HCEC 1CT (cell line): ENCODE data around the gene PLEKHG4B.
A peak's percentile ranks its signal among the peaks of the same experiment; 100 is the strongest.
"Not testable (repeated sequence)": the region's sequence is repeated elsewhere in the genome, so short reads cannot be mapped to it uniquely, and the experiment has no call there.

Experiments
- DNase-seq: peaks from one replicate; pipeline ENCODE4 v3.0.0-alpha.2; 2017

The PLEKHG4B gene

GRCh38 chr5:91556-92263, at the start of gene PLEKHG4B:
PLEKHG4B (plus strand) TSS chr5:92168; CDS start chr5:92232, 64 bp downstream.
- DNase-seq = no peak

- DNase-seq = peak; percentile 8
Observed at GRCh38 chr5:42250-42649, 49.7 kb upstream of the PLEKHG4B start.

- no peak for DNase-seq
Observed at GRCh38 chr5:48192-48591, 43.8 kb upstream of the PLEKHG4B start.

- DNase-seq = not testable (repeated sequence)
Observed at GRCh38 chr5:49530-49929, 42.4 kb upstream of the PLEKHG4B start.

GRCh38 chr5:49953-50544, 41.9 kb upstream of the PLEKHG4B start:
- no peak for DNase-seq

GRCh38 chr5:50724-51499, 41.1 kb upstream of the PLEKHG4B start:
- no peak for DNase-seq

GRCh38 chr5:51500-51823, 40.5 kb upstream of the PLEKHG4B start:
- DNase-seq = no peak

- DNase-seq = no peak
Observed at GRCh38 chr5:53381-54174, 38.4 kb upstream of the PLEKHG4B start.

- no peak for DNase-seq
Observed at GRCh38 chr5:54175-54730, 37.7 kb upstream of the PLEKHG4B start.

- DNase-seq = no peak
Observed at GRCh38 chr5:54876-55569, 36.9 kb upstream of the PLEKHG4B start.

- DNase-seq = no peak
Observed at GRCh38 chr5:56561-57290, 35.2 kb upstream of the PLEKHG4B start.

- not testable (repeated sequence) for DNase-seq
Observed at GRCh38 chr5:60250-60649, 31.7 kb upstream of the PLEKHG4B start.

GRCh38 chr5:70440-70839, 21.5 kb upstream of the PLEKHG4B start:
- no peak for DNase-seq

GRCh38 chr5:72316-73180, 19.4 kb upstream of the PLEKHG4B start:
- DNase-seq = not testable (repeated sequence)

GRCh38 chr5:73181-73447, 18.9 kb upstream of the PLEKHG4B start:
- not testable (repeated sequence) for DNase-seq

- DNase-seq = no peak
Observed at GRCh38 chr5:73768-74502, 18.0 kb upstream of the PLEKHG4B start.

- DNase-seq = no peak
Observed at GRCh38 chr5:74503-75109, 17.4 kb upstream of the PLEKHG4B start.

- no peak for DNase-seq
Observed at GRCh38 chr5:75331-76320, 16.3 kb upstream of the PLEKHG4B start.
